ENCODE data around the gene SFT2D1.

The SFT2D1 gene

GRCh38 chr6:166282394-166283032, 59.8 kb downstream of the SFT2D1 start:
- TF ChIP-seq CTCF (conservative IDR thresholded peaks at IDR 0.05; ENCODE audit: low read length), result no peak
- H3K4me3 ChIP-seq (ENCODE audit: low read length), result no peak overlapping the region
- DNase-seq (ENCODE audit: low read depth), result peak; percentile 29

- no peak overlapping the region for H3K4me3 ChIP-seq (ENCODE audit: low read length)
- DNase-seq (ENCODE audit: low read depth), result no peak
- no peak for TF ChIP-seq CTCF (conservative IDR thresholded peaks at IDR 0.05; ENCODE audit: low read length)
Observed at GRCh38 chr6:166281104-166281503, 61.2 kb downstream of the SFT2D1 start.

- H3K4me3 ChIP-seq (ENCODE audit: low read length), result no peak overlapping the region
- no peak for TF ChIP-seq CTCF (conservative IDR thresholded peaks at IDR 0.05; ENCODE audit: low read length)
- no peak for DNase-seq (ENCODE audit: low read depth)
Observed at GRCh38 chr6:166279393-166279679, 63.0 kb downstream of the SFT2D1 start.

- H3K4me3 ChIP-seq (ENCODE audit: low read length), result no peak overlapping the region
- no peak for TF ChIP-seq CTCF (conservative IDR thresholded peaks at IDR 0.05; ENCODE audit: low read length)
- no peak for DNase-seq (ENCODE audit: low read depth)
Observed at GRCh38 chr6:166278579-166279392, 63.6 kb downstream of the SFT2D1 start.

GRCh38 chr6:166277892-166278578, 64.3 kb downstream of the SFT2D1 start:
- DNase-seq (ENCODE audit: low read depth), result peak; percentile 10
- no peak for TF ChIP-seq CTCF (conservative IDR thresholded peaks at IDR 0.05; ENCODE audit: low read length)
- no peak overlapping the region for H3K4me3 ChIP-seq (ENCODE audit: low read length)

- no peak for TF ChIP-seq CTCF (conservative IDR thresholded peaks at IDR 0.05; ENCODE audit: low read length)
- DNase-seq (ENCODE audit: low read depth), result peak; percentile 54
- H3K4me3 ChIP-seq (ENCODE audit: low read length), result no peak overlapping the region
Observed at GRCh38 chr6:166277018-166277417, 65.3 kb downstream of the SFT2D1 start.

Measured in AG10803 (cell line).